ENCODE data around the gene KCND1. TPM values are rescaled to one million over a fixed set of nuclear protein-coding genes. Genes with fewer than 3 reads are reported as not detected.
A peak's percentile ranks its signal among the peaks of the same experiment; 100 is the strongest.

The KCND1 gene
- total RNA-seq, 3 donors from 2014 or later (not counting 1 experiment from before 2014, with no cell fraction given): 2.7 to 3.6 (median 3.0) TPM

DNA sequence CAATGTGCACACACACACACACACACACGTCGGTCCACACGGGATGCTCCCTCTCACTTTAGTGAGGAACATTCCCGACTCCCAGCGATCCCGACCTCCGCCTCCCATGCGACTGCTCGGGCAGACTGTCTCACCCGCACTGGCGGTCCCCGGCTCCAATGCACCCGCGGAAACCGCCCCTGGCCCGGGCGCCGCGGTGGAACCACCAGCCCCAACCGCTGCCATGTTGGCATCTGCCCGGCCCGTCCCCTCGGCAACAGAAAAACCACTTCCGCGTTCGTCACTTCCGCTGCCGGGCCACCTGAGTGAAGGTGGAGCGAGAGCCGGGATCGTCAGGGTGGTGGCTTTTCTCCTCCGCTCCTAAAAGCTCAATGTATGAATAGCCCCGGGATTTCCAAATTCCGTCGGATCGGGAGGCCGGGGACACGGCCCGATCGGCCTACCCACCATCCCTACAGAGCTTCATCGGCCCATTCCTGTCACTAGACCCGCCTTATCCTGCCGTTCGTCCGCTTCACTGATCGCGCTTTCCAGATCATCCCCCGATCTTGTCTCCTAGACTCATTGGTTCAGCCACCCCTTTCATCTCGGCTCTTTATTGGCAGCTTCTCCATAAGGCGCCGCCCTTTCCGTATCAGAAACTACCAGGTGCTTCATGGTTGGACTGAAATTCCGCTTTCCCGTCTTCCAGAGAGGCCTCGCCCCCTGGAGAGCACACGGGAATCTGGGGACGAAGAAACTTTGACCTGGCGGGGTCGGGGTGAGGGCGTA is 60.0 kb downstream of the KCND1 start, which contains the start of gene SLC35A2:
Gene SLC35A2, minus strand, starts transcription at position 235 of the 771 bp plus-strand sequence. Its CDS starts 10 bp downstream, at position 225.
- Histone ChIP-seq H3K9me3 (ENCODE audit: control insufficient read depth, insufficient read depth, low read length) (no peaks in the 10 kb centered on the region), H3K27ac (ENCODE audit: low read length) (peak within 1 kb of the TSS; percentile 86), H3K27me3 (ENCODE audit: control insufficient read depth, insufficient read depth, low read length) (no peaks in the 10 kb centered on the region), H3K36me3 (ENCODE audit: control insufficient read depth, insufficient read depth, low read length) (peaks cover 39% of the 10 kb centered on the region), H3K4me3 (ENCODE audit: low read length) (peak within 1 kb of the TSS; percentile 68), H3K4me1 (ENCODE audit: control insufficient read depth, insufficient read depth, low read length) (peaks cover 47% of the 10 kb centered on the region)
- Mint-ChIP-seq H3K36me3 (no peaks in the 10 kb centered on the region), H3K4me1 (peaks cover 32 to 35% of the 10 kb centered on the region in 2 donors), H3K27ac (peak within 1 kb of the TSS; percentile 94 to 97), H3K9me3 (no peaks in the 10 kb centered on the region), H3K27me3 (ENCODE audit: low read depth in 2 of 2) (peaks cover 0 to 13% of the 10 kb centered on the region in 2 donors), H3K4me3 (peak within 1 kb of the TSS; percentile 92)
- under 1% methylated on average over 60 of the region's 60 CpGs for WGBS (ENCODE audit: insufficient coverage)
- TF ChIP-seq, protein P1, sequence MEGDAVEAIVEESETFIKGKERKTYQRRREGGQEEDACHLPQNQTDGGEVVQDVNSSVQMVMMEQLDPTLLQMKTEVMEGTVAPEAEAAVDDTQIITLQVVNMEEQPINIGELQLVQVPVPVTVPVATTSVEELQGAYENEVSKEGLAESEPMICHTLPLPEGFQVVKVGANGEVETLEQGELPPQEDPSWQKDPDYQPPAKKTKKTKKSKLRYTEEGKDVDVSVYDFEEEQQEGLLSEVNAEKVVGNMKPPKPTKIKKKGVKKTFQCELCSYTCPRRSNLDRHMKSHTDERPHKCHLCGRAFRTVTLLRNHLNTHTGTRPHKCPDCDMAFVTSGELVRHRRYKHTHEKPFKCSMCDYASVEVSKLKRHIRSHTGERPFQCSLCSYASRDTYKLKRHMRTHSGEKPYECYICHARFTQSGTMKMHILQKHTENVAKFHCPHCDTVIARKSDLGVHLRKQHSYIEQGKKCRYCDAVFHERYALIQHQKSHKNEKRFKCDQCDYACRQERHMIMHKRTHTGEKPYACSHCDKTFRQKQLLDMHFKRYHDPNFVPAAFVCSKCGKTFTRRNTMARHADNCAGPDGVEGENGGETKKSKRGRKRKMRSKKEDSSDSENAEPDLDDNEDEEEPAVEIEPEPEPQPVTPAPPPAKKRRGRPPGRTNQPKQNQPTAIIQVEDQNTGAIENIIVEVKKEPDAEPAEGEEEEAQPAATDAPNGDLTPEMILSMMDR (IDR thresholded peaks at IDR 0.05): no peak
- ATAC-seq (peak; percentile 75 to 87 (median 83)), DNase-seq (peak; percentile 84 to 92)
- intact Hi-C loops (cut with micrococcal nuclease): loop anchor here (2.0 to 10.0 kb wide), 3 partner anchors 15 to 107 kb away; partner anchors contain the start of genes GRIPAP1, HDAC6, PQBP1 and TIMM17B

Other genes with a start within 250 kb of the KCND1 start
- gene GLOD5, start 210.1 kb downstream of the KCND1 start, total RNA-seq: not detected
- 1 to 10 TPM in 1 of 3 donors, under 1 TPM in 2; 0.41 to 3.0 (median 0.49) TPM for gene GATA1, start 185.3 kb downstream of the KCND1 start, total RNA-seq
- 100 to 1,000 TPM in 2 of 3 donors, 10 to 100 TPM in 1; 97.4 to 118 (median 101) TPM for gene HDAC6, start 169.8 kb downstream of the KCND1 start, total RNA-seq
- not detected for gene ERAS, start 145.3 kb downstream of the KCND1 start, total RNA-seq
- under 1 TPM in 2 of 3 donors, not detected in 1; 0.35 to 0.89 TPM for gene PCSK1N, start 136.2 kb downstream of the KCND1 start, total RNA-seq
- gene TIMM17B, start 74.1 kb downstream of the KCND1 start, total RNA-seq: 10 to 100 TPM; 40.3 to 45.6 (median 44.5) TPM
- gene PQBP1, start 73.9 kb downstream of the KCND1 start, total RNA-seq: 10 to 100 TPM; 57.2 to 62.0 (median 59.1) TPM
- gene SLC35A2, start 60.2 kb downstream of the KCND1 start, total RNA-seq: 10 to 100 TPM; 16.5 to 30.1 (median 18.3) TPM
- 100 to 1,000 TPM; 134 to 173 (median 150) TPM for gene PIM2, start 52.8 kb downstream of the KCND1 start, total RNA-seq
- gene OTUD5, start 14.2 kb downstream of the KCND1 start, total RNA-seq: 100 to 1,000 TPM in 1 of 3 donors, 10 to 100 TPM in 2; 92.2 to 106 (median 92.5) TPM
- 100 to 1,000 TPM; 120 to 141 (median 131) TPM for gene GRIPAP1, start 30.4 kb upstream of the KCND1 start, total RNA-seq
- gene TFE3, start 71.5 kb upstream of the KCND1 start, total RNA-seq: 10 to 100 TPM; 43.8 to 57.5 (median 43.9) TPM
- 10 to 100 TPM; 12.5 to 14.2 (median 13.0) TPM for gene CCDC120, start 87.2 kb upstream of the KCND1 start, total RNA-seq
- 10 to 100 TPM; 18.1 to 24.8 (median 19.9) TPM for gene PRAF2, start 102.2 kb upstream of the KCND1 start, total RNA-seq
- 100 to 1,000 TPM; 116 to 142 (median 134) TPM for gene WDR45, start 108.0 kb upstream of the KCND1 start, total RNA-seq
- 10 to 100 TPM; 22.4 to 26.0 (median 25.3) TPM for gene GPKOW, start 151.9 kb upstream of the KCND1 start, total RNA-seq
- gene MAGIX, start 190.9 kb upstream of the KCND1 start, total RNA-seq: 1 to 10 TPM in 2 of 3 donors, under 1 TPM in 1; 1.00 to 1.7 (median 1.2) TPM
- 10 to 100 TPM; 29.3 to 69.7 (median 34.8) TPM for gene PLP2, start 200.1 kb upstream of the KCND1 start, total RNA-seq
- gene PRICKLE3, start 214.5 kb upstream of the KCND1 start, total RNA-seq: 1 to 10 TPM; 6.2 to 7.9 (median 6.3) TPM
- 1 to 10 TPM in 1 of 3 donors, under 1 TPM in 2; 0.36 to 1.0 (median 0.80) TPM for gene SYP, start 228.3 kb upstream of the KCND1 start, total RNA-seq

Data from natural killer cell (primary cell).